MM.1S (cell line): ENCODE data around the gene CTNNBL1.

Experiments used
- DNase-seq: peaks from one replicate; pipeline ENCODE4 v3.0.0-alpha.2; 2015
- H2AFZ ChIP-seq: fragments of 300-600 bp; sonication (generic); 2 replicates; pipeline ENCODE4 v1.6.0; 2016; ENCODE audit warnings: antibody characterized with exemption, low read length
- H3F3A ChIP-seq: fragments of 300-600 bp; sonication (generic); 2 replicates; pipeline ENCODE4 v1.6.1; 2016; ENCODE audit warnings: mild to moderate bottlenecking, antibody characterized with exemption, low read length, moderate library complexity, mixed read lengths; ENCODE audit not compliant: insufficient read depth
- H3K27ac ChIP-seq: fragments of 300-600 bp; sonication (generic); 2 replicates; pipeline ENCODE4 v1.5.1; 2016; ENCODE audit warnings: mild to moderate bottlenecking, low read length
- H3K27me3 ChIP-seq: fragments of 300-600 bp; sonication (generic); replicated peaks from 2 replicates; pipeline ENCODE4 v1.6.0; 2016; ENCODE audit warnings: low read length; ENCODE audit not compliant: insufficient read depth
- H3K36me3 ChIP-seq: fragments of 300-600 bp; sonication (generic); replicated peaks from 2 replicates; pipeline ENCODE4 v1.6.1; 2016; ENCODE audit warnings: mild to moderate bottlenecking, low read length, mixed read lengths; ENCODE audit not compliant: insufficient read depth
- H3K4me1 ChIP-seq: fragments of 300-600 bp; sonication (generic); 2 replicates; pipeline ENCODE4 v1.6.1; 2016; ENCODE audit warnings: low read length, mixed read lengths
- H3K4me2 ChIP-seq: fragments of 300-600 bp; sonication (generic); 2 replicates; pipeline ENCODE4 v1.6.0; 2016; ENCODE audit warnings: low read depth, low read length
- H3K4me3 ChIP-seq: fragments of 300-600 bp; sonication (generic); 2 replicates; pipeline ENCODE4 v1.5.1; 2016; ENCODE audit warnings: low read length, mixed read lengths
- H3K79me2 ChIP-seq: fragments of 300-600 bp; sonication (generic); 2 replicates; pipeline ENCODE4 v1.6.1; 2016; ENCODE audit warnings: mixed run types, low read length, mixed read lengths
- H3K9ac ChIP-seq: fragments of 300-600 bp; sonication (generic); 2 replicates; pipeline ENCODE4 v1.6.1; 2016; ENCODE audit warnings: low read length, mixed read lengths
- H3K9me2 ChIP-seq: fragments of 300-600 bp; sonication (generic); replicated peaks from 2 replicates; pipeline ENCODE4 v1.6.1; 2016; ENCODE audit warnings: mild to moderate bottlenecking, low read length, mixed read lengths; ENCODE audit not compliant: insufficient read depth
- H3K9me3 ChIP-seq: fragments of 300-600 bp; sonication (generic); replicated peaks from 2 replicates; pipeline ENCODE4 v1.6.1; 2016; ENCODE audit warnings: mild to moderate bottlenecking, low read length, mixed read lengths; ENCODE audit not compliant: insufficient read depth
- H4K20me1 ChIP-seq: fragments of 300-600 bp; sonication (generic); 2 replicates; pipeline ENCODE4 v1.6.1; 2016; ENCODE audit warnings: mild to moderate bottlenecking, low read length, moderate library complexity, mixed read lengths; ENCODE audit not compliant: insufficient read depth
- CTCF ChIP-seq: fragments of 300-600 bp; sonication (generic); IDR thresholded peaks from 2 replicates; pipeline ENCODE4 v1.5.1; 2016; ENCODE audit warnings: antibody characterized with exemption, low read length, mixed read lengths
- EZH2 ChIP-seq: fragments of 300-600 bp; sonication (generic); optimal IDR thresholded peaks from 2 replicates; pipeline ENCODE3; 2017; ENCODE audit warnings: low read depth, mild to moderate bottlenecking, antibody characterized with exemption, low read length, mixed read lengths
- EZH2phosphoT487 ChIP-seq: fragments of 300-600 bp; sonication (generic); IDR thresholded peaks from 2 replicates; pipeline ENCODE4 v1.6.1; 2018; ENCODE audit warnings: antibody characterized with exemption, low read length

CTNNBL1 gene

GRCh38 chr20:37911261-37911660 is 217.4 kb downstream of the CTNNBL1 start:
- Histone ChIP-seq H3K27me3 (peaks cover 61% of the 10 kb centered on the region), H3K36me3 (no peaks in the 10 kb centered on the region), H3F3A (no peaks in the 10 kb centered on the region), H3K79me2 (no peaks in the 10 kb centered on the region), H3K9ac (no peak overlapping the region), H3K4me3 (no peak overlapping the region), H3K9me3 (no peaks in the 10 kb centered on the region), H4K20me1 (no peaks in the 10 kb centered on the region), H3K4me2 (no peak overlapping the region), H3K4me1 (no peaks in the 10 kb centered on the region), H3K9me2 (no peaks in the 10 kb centered on the region), H2AFZ (no peak overlapping the region), H3K27ac (no peak overlapping the region)
- no peak for DNase-seq
- TF ChIP-seq CTCF: no peak
- no peak for TF ChIP-seq EZH2
- TF ChIP-seq EZH2phosphoT487: no peak

DNA sequence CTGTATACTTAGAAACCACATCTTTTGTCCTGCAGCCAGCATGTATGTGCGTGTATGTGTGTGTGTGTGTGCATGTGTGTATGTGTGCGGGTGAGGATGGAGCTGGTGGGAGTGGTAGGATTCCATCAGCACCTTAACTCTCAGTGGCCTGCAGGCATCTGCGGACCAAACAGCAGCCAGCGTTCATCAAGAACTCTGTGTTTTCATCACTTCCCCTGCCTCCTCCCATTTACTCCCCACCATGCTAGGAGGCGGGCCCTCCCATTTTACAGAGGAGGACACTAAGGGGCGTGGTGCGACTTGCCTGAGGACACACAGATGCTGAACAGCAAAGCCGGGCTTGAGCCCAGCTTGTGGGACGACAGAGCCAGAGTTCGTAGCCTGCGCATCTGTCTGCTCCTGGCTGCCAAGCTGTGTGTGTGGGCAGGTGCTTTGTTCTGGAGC is 218.0 kb downstream of the CTNNBL1 start:
- Histone ChIP-seq H3K4me2 (no peak overlapping the region), H3K27me3 (peaks cover 61% of the 10 kb centered on the region), H3K9me3 (no peaks in the 10 kb centered on the region), H3K79me2 (no peaks in the 10 kb centered on the region), H2AFZ (no peak overlapping the region), H3K4me1 (no peaks in the 10 kb centered on the region), H3K4me3 (no peak overlapping the region), H3K9ac (no peak overlapping the region), H3F3A (no peaks in the 10 kb centered on the region), H3K27ac (no peak overlapping the region), H3K36me3 (no peaks in the 10 kb centered on the region), H3K9me2 (no peaks in the 10 kb centered on the region), H4K20me1 (no peaks in the 10 kb centered on the region)
- no peak for DNase-seq
- TF ChIP-seq EZH2 (no peak), CTCF (no peak), EZH2phosphoT487 (no peak)

GRCh38 chr20:37912874-37913273 is 219.0 kb downstream of the CTNNBL1 start:
- Histone ChIP-seq H3K36me3 (no peaks in the 10 kb centered on the region), H3K9me2 (no peaks in the 10 kb centered on the region), H3K4me3 (no peak overlapping the region), H3F3A (no peaks in the 10 kb centered on the region), H4K20me1 (no peaks in the 10 kb centered on the region), H3K27ac (no peak overlapping the region), H3K9me3 (no peaks in the 10 kb centered on the region), H2AFZ (no peak overlapping the region), H3K4me1 (no peaks in the 10 kb centered on the region), H3K4me2 (no peak overlapping the region), H3K27me3 (peaks cover 63% of the 10 kb centered on the region), H3K9ac (no peak overlapping the region), H3K79me2 (no peaks in the 10 kb centered on the region)
- no peak for TF ChIP-seq CTCF
- TF ChIP-seq EZH2: no peak
- TF ChIP-seq EZH2phosphoT487: no peak
- no peak for DNase-seq
